CD14-positive monocyte (primary cell): ENCODE data around the gene NTN4. TPM values are rescaled to one million over a fixed set of nuclear protein-coding genes. Genes with fewer than 3 reads are reported as not detected.
"Not testable (repeated sequence)": the region's sequence is repeated elsewhere in the genome, so short reads cannot be mapped to it uniquely, and the experiment has no call there.

Source experiments
- DNase-seq, 3 donors: peaks; one replicate each; pipeline ENCODE4 v3.0.0-alpha.2; 2011 to 2022
- H2AFZ ChIP-seq: 2 replicates; pipeline ENCODE4 v1.6.0; 2012; ENCODE audit warnings: mild to moderate bottlenecking, low read depth, low read length, inconsistent platforms; ENCODE audit not compliant: insufficient read depth, poor library complexity, severe bottlenecking
- H3K27ac ChIP-seq, 2 donors: 1 replicate in 1 of 2; 2 replicates in 1 of 2; pipeline ENCODE4 v1.5.1; 2012 to 2013; ENCODE audit warnings: low read length in 2 of 2, control low read depth in 1 of 2, inconsistent platforms in 1 of 2, low read depth in 1 of 2, mild to moderate bottlenecking in 1 of 2
- H3K27me3 ChIP-seq, 2 donors: one replicate each; pipeline versions ENCODE4 v1.6.0 to v1.6.1; 2011 to 2013; ENCODE audit warnings: low read length in 2 of 2; ENCODE audit not compliant: control insufficient read depth in 2 of 2, insufficient read depth in 2 of 2
- H3K36me3 ChIP-seq, 2 donors: replicated peaks in 1 of 2; 1 replicate in 1 of 2; 2 replicates in 1 of 2; pipeline versions ENCODE4 v1.5.1 to v1.6.1; 2012 to 2013; ENCODE audit warnings: low read length in 2 of 2, control low read depth in 1 of 2, inconsistent platforms in 1 of 2, mild to moderate bottlenecking in 1 of 2; ENCODE audit not compliant: insufficient read depth in 2 of 2, control insufficient read depth in 1 of 2
- H3K4me1 ChIP-seq, 2 donors: 1 replicate in 1 of 2; 2 replicates in 1 of 2; pipeline versions ENCODE4 v1.5.1 to v1.6.1; 2012 to 2013; ENCODE audit warnings: low read length in 2 of 2, control low read depth in 1 of 2, inconsistent platforms in 1 of 2, mild to moderate bottlenecking in 1 of 2, moderate library complexity in 1 of 2; ENCODE audit not compliant: insufficient read depth in 2 of 2, control insufficient read depth in 1 of 2
- H3K4me2 ChIP-seq: replicated peaks from 2 replicates; pipeline ENCODE3; 2012; ENCODE audit warnings: low read length, moderate library complexity, mild to moderate bottlenecking; ENCODE audit not compliant: poor library complexity, severe bottlenecking; ENCODE audit errors: extremely low read depth
- H3K4me3 ChIP-seq, 3 experiments: fragments of 200-600 bp in 1 of 3; sonication (generic) in 1 of 3; replicated peaks in 1 of 3; 1 replicate in 2 of 3; 2 replicates in 1 of 3; pipeline ENCODE4 v1.5.1; 2011 to 2013; ENCODE audit warnings: low read length in 3 of 3, mild to moderate bottlenecking in 3 of 3, control low read depth in 2 of 3, low read depth in 2 of 3, inconsistent platforms in 1 of 3, moderate library complexity in 1 of 3
- H3K79me2 ChIP-seq: 2 replicates; pipeline ENCODE4 v1.6.0; 2012; ENCODE audit warnings: mild to moderate bottlenecking, control low read depth, inconsistent platforms, low read length, moderate library complexity; ENCODE audit not compliant: insufficient read depth
- H3K9ac ChIP-seq: 2 replicates; pipeline ENCODE4 v1.6.0; 2017; ENCODE audit warnings: low read length, mild to moderate bottlenecking; ENCODE audit not compliant: insufficient read depth, poor library complexity, severe bottlenecking
- H3K9me3 ChIP-seq, 2 donors: replicated peaks in 1 of 2; 1 replicate in 1 of 2; 2 replicates in 1 of 2; pipeline versions ENCODE4 v1.5.1 to v1.6.1; 2012 to 2013; ENCODE audit warnings: low read length in 2 of 2, control low read depth in 1 of 2; ENCODE audit not compliant: control insufficient read depth in 1 of 2, insufficient read depth in 1 of 2
- H4K20me1 ChIP-seq: 2 replicates; pipeline ENCODE4 v1.6.0; 2012; ENCODE audit warnings: mild to moderate bottlenecking, low read length, control low read depth, moderate library complexity; ENCODE audit not compliant: insufficient read depth
- H3K27ac Mint-ChIP-seq, 7 donors: one replicate each; pipeline ENCODE4 v1.8.0; 2020; ENCODE audit warnings: mild to moderate bottlenecking in 7 of 7, mixed read lengths in 7 of 7, moderate library complexity in 6 of 7, inconsistent platforms in 2 of 7
- H3K27me3 Mint-ChIP-seq, 3 donors: one replicate each; pipeline ENCODE4 v1.8.0; 2021 to 2022; ENCODE audit warnings: low read depth in 3 of 3, mild to moderate bottlenecking in 3 of 3, mixed read lengths in 3 of 3, moderate library complexity in 3 of 3, inconsistent platforms in 1 of 3
- H3K36me3 Mint-ChIP-seq, 2 donors: one replicate each; pipeline ENCODE4 v1.8.0; 2020; ENCODE audit warnings: mixed read lengths in 2 of 2, inconsistent platforms in 1 of 2, mild to moderate bottlenecking in 1 of 2
- H3K4me1 Mint-ChIP-seq: one replicate; pipeline ENCODE4 v1.8.0; 2020; ENCODE audit warnings: mild to moderate bottlenecking, mixed read lengths
- H3K4me3 Mint-ChIP-seq, 2 donors: one replicate each; pipeline ENCODE4 v1.8.0; 2020; ENCODE audit warnings: mild to moderate bottlenecking in 2 of 2, mixed read lengths in 2 of 2, moderate library complexity in 1 of 2
- H3K9me3 Mint-ChIP-seq, 7 donors: one replicate each; pipeline ENCODE4 v1.8.0; 2020 to 2022; ENCODE audit warnings: mixed read lengths in 7 of 7, mild to moderate bottlenecking in 6 of 7, moderate library complexity in 6 of 7, inconsistent platforms in 2 of 7
- CTCF ChIP-seq: fragments of 200-600 bp; IDR thresholded peaks from one replicate; pipeline ENCODE4 v1.8.0; 2022; ENCODE audit warnings: antibody characterized with exemption, mild to moderate bottlenecking
- WGBS: methylation state at CpG from one replicate; pipeline ENCODE4 v1.1.5; 2013; ENCODE audit warnings: missing lambda C conversion rate; ENCODE audit not compliant: insufficient coverage; 5-methylcytosine and 5-hydroxymethylcytosine counted together
- intact Hi-C, 2 donors: fragments of 100-400 bp; cut with micrococcal nuclease; formaldehyde crosslinking; loops; one replicate each; pipeline versions ENCODE4 v1.15.0 to v1.15.1; 2023
- polyA plus RNA-seq, 3 donors: library from polyadenylated mRNA; depleted of rRNA in 1 of 3; unstranded in 2 of 3; stranded (reverse) in 1 of 3; fragments of 300-500 nt in 2 of 3; fragments of >200 nt in 1 of 3; fragmentation: Illumina TruSeq in 2 of 3; gene quantifications; 1 replicate in 2 of 3; 2 replicates in 1 of 3; pipeline ENCODE4 v1.2.3, GENCODE V29; 2012 to 2021

Gene NTN4
- polyA plus RNA-seq, 3 donors = not detected

GRCh38 chr12:95820096-95820703, 29.6 kb upstream of the NTN4 start:
- no peaks in the 10 kb centered on the region for H3K4me1 Mint-ChIP-seq
- TF ChIP-seq CTCF = no peak
- H3K27me3 Mint-ChIP-seq = peaks cover 6 to 12% (median 12%) of the 10 kb centered on the region in 3 donors
- Histone ChIP-seq H3K27me3 (peaks cover 3 to 5% of the 10 kb centered on the region in 2 donors), H3K4me2 (no peak overlapping the region), H3K36me3 (no peaks in the 10 kb centered on the region), H2AFZ (no peak overlapping the region), H3K9me3 (no peaks in the 10 kb centered on the region), H4K20me1 (no peaks in the 10 kb centered on the region), H3K9ac (no peak overlapping the region), H3K4me3 (no peak overlapping the region), H3K79me2 (no peaks in the 10 kb centered on the region), H3K4me1 (no peaks in the 10 kb centered on the region), H3K27ac (no peak overlapping the region)
- no peaks in the 10 kb centered on the region for H3K9me3 Mint-ChIP-seq
- H3K27ac Mint-ChIP-seq = no peak overlapping the region
- intact Hi-C loops = no loop called here
- no peak overlapping the region for H3K4me3 Mint-ChIP-seq
- no CpG with 5 or more reads among the region's 1 CpG for WGBS
- H3K36me3 Mint-ChIP-seq = no peaks in the 10 kb centered on the region
- DNase-seq = no peak

- H3K4me2 ChIP-seq = no peak overlapping the region
- H4K20me1 ChIP-seq = no peaks in the 10 kb centered on the region
- no peak overlapping the region for H3K4me3 ChIP-seq
- no peaks in the 10 kb centered on the region for H3K9me3 ChIP-seq
- Mint-ChIP-seq H3K9me3 (no peaks in the 10 kb centered on the region), H3K4me3 (no peak overlapping the region), H3K36me3 (no peaks in the 10 kb centered on the region), H3K4me1 (no peaks in the 10 kb centered on the region), H3K27ac (no peak overlapping the region), H3K27me3 (peaks cover 6 to 15% (median 9%) of the 10 kb centered on the region in 3 donors)
- H3K9ac ChIP-seq = no peak overlapping the region
- H3K27ac ChIP-seq = no peak overlapping the region
- intact Hi-C loops = no loop called here
- no peaks in the 10 kb centered on the region for H3K36me3 ChIP-seq
- DNase-seq = no peak
- H3K27me3 ChIP-seq = peaks cover 0 to 3% of the 10 kb centered on the region in 2 donors
- no peaks in the 10 kb centered on the region for H3K79me2 ChIP-seq
- no peak overlapping the region for H2AFZ ChIP-seq
- no peaks in the 10 kb centered on the region for H3K4me1 ChIP-seq
- no peak for TF ChIP-seq CTCF
- whole genome bisulfite sequencing = no CpG with 5 or more reads among the region's 5 CpGs
Measured at GRCh38 chr12:95815632-95816212, 25.2 kb upstream of the NTN4 start.

DNA sequence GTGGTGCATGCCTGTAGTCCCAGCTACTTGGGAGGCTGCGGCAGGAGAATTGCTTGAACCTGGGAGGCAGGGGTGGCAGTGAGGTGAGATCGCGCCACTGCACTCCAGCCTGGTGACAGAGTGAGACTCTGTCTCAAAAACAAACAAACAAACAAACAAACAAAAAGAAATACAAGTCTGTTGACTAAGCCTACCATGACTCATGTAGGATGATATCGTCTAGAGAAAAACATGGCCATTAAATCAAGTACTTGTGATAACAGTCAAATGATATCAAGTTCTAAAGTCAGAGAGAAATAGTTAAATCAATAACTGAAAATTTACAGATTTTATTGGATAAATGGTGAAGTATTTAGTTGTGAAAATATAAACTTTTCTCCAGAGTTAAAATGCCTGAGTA, 21.6 kb upstream of the NTN4 start:
- H3K36me3 ChIP-seq, H3K36me3 Mint-ChIP-seq, H4K20me1 ChIP-seq, H3K4me1 ChIP-seq, H3K27ac Mint-ChIP-seq, H3K4me3 ChIP-seq, H3K4me3 Mint-ChIP-seq, H3K4me2 ChIP-seq, H3K27ac ChIP-seq, DNase-seq, H3K9me3 ChIP-seq, H3K9me3 Mint-ChIP-seq, H2AFZ ChIP-seq, H3K79me2 ChIP-seq, H3K4me1 Mint-ChIP-seq, H3K9ac ChIP-seq, intact Hi-C loops, H3K27me3 ChIP-seq: not testable (repeated sequence)
- no CpG with 5 or more reads among the region's 4 CpGs for WGBS
- peaks cover 6 to 12% (median 11%) of the 10 kb centered on the region in 3 donors for H3K27me3 Mint-ChIP-seq
